Measurements from ENCODE around the gene ZSWIM6.
"Not testable (repeated sequence)": the region's sequence is repeated elsewhere in the genome, so short reads cannot be mapped to it uniquely, and the experiment has no call there.

ZSWIM6 gene

DNA sequence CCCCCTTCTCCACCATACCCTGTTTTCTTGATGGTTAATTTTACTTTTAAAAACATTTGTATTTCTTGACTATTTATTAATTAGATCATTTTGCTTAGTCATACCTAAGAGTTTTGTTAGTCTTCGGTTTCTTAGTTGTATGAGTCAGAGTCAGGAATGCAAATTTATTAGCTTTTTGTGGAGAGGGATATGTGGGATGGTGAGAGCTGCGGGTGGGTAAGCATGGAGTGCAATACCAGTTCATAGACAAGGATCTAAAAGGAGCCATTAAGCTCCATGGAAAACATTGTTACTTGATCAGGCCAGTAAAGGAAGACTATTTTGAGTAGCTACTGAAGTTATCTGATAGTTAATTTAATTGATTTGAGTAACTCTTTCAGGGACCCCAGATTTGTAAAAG is 77.5 kb downstream of the ZSWIM6 start:
- no peak for DNase-seq

DNA sequence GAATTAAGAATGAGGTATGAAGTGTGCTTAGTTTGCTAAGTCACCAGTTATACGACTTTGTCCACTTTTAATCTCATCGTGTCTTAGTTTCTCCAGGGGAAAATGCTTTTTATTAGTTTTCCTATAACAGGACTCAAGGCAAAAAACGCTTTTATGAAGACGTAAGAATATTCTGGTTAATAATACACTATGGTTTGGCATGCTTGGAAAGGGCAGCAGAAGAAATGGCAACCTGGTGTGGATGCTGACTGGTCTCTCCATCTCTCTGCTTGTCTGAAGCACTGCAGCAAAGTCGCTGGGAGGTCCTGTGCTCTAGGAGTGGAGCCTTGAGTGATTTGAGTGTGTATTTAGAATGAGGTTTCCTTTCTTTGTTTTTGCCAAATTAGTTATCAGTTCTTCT is 78.8 kb downstream of the ZSWIM6 start:
- DNase-seq: no peak

DNA sequence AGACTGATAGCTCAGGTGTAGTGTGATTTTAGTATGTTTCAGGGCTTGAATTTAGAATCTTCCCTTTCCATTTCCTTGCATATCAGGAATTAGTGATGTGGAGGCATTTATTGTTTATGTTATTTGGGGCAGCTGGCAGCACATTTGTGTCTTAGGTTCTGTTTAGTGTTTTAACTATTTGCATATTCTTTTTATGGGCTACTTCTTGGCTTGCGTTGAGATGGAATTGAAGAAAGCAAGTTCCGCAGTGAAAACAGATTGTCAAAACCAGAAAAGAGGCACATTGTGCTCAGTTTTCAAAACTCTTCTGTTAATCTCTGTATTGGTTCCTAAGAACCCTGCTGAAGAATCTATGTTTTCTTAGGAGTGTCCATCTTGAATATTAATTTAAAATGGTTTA is 80.3 kb downstream of the ZSWIM6 start:
- no peak for DNase-seq

DNA sequence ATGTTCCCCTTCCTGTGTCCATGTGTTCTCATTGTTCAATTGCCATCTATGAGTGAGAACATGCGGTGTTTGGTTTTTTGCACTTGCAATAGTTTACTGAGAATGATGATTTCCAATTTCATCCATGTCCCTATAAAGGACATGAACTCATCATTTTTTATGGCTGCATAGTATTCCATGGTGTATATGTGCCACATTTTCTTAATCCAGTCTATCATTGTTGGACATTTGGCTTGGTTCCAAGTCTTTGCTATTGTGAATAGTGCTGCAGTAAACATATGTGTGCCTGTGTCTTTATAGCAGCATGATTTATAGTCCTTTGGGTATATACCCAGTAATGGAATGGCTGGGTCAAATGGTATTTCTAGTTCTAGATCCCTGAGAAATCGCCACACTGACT is 81.1 kb downstream of the ZSWIM6 start:
- not testable (repeated sequence) for DNase-seq

DNA sequence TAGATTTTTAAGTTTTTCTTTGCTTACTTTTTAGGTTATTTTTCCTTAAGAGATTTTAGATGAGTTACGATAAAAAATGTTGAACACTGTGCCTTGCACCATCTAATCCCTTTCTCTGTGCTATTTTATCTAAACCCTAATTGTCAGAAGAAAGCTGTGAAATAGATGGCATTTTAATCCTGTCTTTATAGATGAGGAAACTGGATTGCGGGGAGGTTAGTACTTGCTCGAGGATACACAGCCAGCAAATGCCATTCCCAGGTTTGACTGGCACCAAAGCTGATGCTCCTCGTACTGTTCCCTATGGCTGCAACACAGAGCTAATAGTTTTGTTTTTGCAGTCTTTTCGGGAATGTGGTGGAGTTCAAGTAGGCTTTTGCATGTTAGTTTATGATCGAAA is 82.7 kb downstream of the ZSWIM6 start:
- no peak for DNase-seq

DNA sequence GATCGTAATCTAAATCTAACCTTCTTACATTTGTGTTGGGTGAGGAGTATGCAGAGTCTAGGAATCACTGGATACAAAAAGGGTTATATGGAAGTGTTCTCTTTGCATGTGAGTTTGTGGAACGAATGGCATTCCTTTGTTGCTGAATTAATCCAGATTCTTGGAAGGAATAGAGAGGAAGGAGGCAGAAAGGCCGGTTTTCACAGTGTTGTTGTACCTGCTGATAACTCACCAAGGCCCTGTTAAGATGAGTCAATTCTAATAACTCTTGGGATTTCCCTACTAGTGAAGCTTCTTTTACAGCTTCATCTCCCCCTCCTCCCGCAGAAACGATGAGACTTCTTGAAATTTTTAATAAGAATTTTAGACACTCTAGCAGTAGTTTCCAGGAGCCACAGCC is 84.0 kb downstream of the ZSWIM6 start:
- DNase-seq: no peak

DNA sequence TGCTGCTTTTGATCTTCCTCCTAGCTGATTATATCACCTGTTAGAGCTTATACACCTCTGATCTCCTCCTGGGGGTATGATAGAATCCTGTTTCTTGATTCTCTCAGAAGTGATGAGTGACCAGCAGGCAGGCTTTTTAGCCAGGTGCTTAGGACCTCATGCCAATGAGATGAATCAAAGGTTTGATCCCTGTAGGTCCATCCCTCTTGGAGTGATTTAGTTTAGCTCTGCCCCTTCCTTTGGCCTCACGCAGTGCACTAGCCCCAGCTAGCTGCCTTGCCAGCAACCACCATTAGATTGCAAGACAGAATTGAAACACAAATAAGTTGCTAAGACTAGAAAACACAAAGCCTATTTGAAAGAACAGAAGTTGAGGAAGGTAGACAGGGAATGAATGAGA is 84.4 kb downstream of the ZSWIM6 start:
- no peak for DNase-seq

DNA sequence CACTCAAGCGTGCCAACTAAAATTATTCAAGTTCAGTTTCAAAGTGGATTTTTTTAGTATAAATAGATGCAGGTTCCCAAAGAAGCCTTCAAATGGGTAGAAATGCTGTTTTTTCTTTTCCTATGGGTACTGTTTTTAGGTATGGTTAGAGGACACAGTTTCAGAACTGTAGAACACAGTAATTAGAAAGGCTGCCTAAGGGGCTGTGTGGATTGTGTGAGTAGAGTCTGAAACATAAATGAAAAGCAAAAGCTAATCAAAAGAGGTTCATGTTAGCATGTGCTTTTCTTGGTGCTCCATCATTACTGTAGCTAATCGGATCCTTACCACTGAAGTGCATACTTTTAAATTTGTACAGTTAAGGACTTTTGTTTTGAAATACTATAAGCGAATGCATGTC is 85.3 kb downstream of the ZSWIM6 start:
- DNase-seq: no peak

DNA sequence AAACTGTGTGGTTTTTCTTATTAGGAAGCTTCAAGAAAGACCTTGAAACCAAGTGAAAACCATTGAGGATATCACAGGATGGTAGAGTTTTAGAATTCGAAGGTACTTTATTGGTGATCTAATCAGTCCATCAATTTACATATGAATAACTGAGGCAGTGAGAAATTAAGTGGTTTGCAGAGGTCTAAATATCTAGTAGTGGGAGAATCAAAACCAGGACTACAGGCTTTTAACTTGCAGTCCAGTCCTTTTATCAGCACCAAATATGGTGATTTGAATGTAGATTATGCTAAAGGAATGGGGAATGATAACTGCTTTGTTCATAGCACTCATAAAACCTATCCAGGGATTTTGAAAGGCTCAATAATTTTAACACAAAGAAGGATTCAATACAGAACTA is 85.8 kb downstream of the ZSWIM6 start:
- no peak for DNase-seq

DNA sequence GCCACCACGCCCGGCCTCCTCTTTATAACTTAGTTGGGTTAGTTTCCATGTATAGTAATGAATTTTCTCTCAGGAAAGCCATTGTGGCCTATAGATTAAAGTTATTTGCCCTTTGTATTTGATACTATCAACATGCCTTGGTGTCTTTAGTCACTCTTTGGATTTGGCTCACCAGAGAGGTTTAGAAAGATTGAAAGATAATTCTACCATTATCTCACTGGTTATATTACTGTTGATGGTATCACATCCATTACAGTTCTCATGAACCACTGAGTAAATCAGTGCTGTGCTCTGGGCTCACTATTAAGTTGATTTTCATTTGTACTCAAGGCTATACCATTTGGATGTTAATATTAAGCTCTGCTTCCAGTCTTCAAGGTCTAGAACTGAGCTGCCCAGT is 87.0 kb downstream of the ZSWIM6 start:
- DNase-seq: no peak

DNA sequence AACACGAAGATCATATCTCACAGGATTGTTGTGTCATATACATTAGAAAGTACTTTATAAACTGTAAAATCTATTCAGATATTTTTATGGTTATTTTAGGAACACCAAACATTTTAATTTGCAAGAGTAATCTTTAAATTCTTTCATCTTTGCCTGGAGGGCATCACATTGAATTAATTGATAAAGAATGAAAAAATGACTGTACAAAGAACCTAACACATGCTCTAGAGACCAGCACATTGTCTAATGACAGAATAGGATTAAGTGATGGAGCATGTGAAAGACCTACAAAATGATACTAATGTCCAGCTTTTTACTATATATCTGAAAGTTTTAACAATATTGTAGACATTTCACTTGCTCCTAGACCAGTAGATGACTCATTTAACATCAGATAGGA is 88.0 kb downstream of the ZSWIM6 start:
- no peak for DNase-seq

DNA sequence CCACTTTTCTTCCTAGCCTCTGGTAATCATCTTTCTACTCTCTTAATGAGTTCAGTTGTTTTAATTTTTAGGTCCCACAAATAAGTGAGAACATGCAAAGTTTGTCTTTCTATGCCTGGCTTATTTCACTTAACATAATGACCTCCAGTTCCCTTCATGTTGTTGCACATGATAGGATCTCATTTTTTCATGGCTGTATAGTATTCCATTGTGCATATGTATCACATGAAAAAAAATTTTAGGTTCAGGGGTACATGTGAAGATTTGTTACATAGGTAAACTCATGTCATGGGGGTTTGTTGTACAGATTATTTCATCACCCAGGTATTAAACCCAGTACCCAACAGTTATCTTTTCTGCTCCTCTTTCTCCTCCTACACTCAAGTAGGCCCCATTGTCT is 89.2 kb downstream of the ZSWIM6 start:
- DNase-seq: not testable (repeated sequence)

DNA sequence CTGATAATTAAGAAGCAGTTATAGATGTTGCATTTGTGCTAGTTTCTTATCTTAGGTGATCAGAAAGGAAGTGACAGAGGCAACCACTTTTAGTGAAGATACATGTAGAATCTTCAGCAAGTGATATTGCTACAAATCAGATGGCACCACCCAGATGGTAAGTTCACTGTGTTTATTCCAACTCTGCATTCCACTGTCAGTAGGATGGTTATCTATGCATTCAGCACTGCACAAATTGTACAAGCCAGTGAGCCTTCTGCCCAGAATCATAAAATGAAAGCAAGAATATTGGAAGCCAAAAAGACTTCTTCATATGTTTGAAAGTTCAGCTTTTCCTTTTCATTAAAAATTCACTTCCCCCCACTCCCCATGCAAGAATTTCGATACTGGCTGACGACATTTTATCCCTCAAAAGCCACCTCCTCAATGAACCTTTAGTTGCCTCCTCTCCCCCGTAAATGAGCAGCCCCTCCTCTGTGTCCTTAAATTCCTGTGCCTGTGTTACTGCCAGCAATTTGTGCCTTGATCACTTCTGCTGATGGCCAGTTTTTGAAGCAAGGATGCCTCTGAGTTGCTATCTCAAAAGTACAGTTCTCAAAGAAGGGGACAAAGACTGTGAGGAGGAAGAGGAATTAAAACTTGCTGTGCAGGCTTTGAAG is 91.6 kb downstream of the ZSWIM6 start:
- no peak for DNase-seq

DNA sequence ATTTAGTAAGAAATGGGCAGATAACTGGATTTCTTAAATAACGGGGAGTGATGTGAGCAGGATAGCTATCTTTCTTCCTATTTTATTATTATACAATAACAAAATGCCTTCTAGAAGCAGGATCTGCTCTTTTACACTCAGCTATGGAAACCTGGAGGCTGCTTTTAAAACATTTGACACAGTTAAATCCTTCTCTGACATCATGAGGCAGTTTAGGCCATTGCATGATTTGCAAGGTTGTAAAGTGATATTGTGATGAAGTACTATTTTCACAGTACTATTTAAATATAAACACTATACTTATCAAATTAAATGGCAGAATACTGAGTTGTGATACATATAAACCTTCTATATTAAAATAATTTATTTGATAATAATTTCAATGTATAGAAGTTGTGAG is 93.9 kb downstream of the ZSWIM6 start:
- no peak for DNase-seq

DNA sequence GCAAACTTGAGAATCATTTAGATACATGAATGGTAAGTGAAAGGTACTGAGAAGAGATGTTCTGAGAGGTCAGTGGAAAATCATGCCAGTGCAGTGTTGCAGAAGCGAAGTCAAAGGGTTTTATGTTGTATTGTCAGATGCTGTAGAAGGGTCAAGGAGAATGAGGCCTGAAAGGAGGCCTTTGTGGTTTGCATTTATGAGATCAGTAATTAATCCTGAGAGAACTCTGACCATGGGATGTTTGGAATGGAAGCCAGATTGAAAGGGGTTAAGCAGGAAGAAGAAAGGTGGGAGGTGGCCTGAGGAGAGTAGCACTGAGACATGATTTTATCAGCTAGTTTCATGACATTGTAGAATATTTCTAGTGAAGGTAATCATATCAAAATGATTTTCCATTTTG is 97.8 kb downstream of the ZSWIM6 start:
- DNase-seq: no peak

DNA sequence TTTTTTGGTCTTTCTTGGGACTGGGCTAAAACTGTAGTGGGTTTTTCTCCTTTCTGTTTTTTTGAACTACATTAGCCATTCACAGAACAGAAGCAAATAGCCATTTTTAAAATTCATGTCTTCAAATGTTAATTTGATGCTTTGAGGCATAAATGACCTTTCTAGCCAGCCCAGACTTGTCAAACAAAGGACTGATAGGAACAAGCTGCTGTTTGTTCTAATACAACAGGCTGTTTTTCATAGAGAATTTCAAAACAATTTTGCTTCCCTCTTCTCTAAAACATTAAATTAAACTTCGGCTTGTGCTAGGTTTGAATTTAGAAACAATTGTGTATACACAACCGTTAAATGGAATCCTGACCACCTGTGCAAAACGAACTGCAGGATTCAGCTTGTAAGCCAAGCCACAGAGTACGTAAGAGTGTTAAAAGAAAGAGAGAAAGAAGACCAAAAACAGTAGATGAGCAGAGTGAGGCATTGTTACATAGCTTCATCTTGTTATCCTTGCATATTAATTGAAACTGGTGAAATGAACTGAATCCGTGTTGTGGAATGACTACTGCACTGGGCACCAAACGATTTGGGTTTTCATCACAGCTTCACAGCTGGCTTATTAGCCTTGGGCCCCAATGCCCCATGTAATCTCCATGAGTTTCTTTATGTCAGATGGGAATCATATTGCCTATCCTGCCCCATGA is 100.0 kb downstream of the ZSWIM6 start:
- DNase-seq: no peak

DNA sequence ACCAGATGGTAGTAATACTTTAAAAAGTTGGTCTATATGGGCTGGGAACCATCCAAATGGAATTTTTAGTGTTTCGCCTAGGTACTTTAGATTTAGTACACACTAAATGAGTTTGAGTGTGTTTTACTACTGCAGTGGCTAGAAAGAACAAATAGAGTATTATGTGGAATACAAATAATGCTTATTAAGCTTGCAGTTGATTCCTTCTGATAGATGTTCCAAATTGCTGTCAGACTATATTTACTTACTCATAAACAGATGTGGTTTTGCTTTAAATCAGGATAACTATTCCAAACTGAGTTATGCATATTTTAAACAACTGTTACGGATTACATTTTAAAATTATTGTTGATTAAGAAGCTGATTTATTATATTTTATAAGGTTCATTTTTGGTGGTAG is 103.3 kb downstream of the ZSWIM6 start:
- no peak for DNase-seq

DNA sequence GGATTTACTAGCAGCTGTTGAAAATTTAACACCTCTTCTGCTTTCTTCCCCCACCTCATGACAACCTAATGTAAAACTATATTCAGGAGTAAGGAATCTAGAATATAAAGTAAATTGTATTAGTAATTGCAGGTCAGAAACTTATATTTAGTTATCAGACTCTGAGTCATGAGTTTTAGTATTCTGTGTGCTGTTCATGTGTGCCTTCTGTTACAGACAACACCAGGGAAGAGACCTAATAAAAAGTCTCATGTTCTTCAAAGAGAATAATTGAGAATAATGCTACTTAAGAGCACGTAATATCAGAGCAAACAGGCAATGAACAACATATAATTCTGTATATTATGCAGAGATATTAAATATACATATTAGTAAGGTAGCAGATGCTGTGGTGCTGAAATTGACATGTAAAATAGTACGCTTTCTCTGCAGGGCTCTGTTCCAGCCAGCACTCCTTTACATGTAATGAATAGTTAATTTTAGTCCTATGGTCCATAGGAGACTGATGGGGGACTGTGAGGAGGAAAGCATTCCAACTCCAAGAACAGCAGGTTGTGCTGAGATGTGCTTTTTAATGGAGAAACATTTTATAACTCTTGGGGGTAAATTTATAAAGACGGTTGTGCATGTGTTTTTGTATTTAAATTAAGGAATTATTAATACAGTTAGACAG is 106.4 kb downstream of the ZSWIM6 start:
- DNase-seq: no peak

DNA sequence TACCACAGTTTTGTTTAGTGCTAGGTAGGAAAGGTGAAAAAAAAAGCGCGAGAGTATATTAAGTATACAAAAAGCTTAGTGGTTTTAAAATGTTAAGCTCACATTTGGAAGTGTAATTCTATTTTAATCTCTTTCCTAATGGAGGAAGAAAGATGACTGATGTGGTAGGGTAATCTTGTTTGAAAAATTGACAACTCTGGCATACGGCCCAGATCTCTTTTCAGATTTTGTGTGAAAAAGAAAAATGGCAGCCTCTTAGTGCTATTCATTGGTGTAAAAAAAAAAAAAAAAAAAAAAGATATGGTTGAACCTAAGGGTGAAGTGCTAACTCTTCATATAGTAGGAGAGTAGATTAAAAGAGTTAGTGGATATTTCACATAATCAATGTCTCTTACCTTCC is 108.0 kb downstream of the ZSWIM6 start:
- DNase-seq: no peak

DNA sequence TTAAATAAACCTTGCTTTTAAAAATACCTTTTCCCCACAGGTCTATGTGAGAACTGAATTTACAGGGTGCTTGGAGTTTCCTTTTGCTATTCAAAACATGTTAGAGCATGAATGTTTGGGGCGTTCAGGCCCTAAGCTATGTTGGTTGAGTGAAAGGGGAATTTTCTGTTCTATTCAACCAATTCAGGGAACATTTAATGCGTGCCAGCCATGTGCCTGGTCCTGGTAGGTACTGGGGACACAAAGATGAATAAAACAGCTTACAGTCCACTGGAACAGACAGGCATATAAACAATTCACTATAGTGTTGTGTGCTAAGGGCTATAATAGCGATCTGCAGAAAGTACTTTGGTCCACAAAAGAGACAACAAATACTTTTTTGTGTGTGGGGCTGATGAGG is 108.5 kb downstream of the ZSWIM6 start:
- no peak for DNase-seq

DNA sequence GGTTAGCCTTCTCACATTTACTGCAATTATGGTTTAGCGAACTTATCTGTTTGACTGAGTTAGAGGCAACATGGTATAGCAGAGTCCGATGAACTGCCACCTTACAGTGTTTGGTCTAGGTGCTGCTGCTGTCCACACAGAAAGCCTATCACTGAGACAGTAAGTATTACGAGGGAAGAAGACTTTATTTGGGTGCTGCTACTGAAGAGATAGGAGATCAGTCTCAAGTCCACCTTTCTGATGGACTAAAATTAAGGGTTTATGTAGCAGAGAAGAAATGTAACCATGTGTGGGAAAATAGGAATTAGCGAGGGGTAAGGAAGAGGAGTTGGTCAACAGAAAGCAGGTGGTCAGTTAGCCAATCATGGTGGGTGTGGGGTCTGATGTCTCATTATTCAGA is 109.7 kb downstream of the ZSWIM6 start:
- no peak for DNase-seq

DNA sequence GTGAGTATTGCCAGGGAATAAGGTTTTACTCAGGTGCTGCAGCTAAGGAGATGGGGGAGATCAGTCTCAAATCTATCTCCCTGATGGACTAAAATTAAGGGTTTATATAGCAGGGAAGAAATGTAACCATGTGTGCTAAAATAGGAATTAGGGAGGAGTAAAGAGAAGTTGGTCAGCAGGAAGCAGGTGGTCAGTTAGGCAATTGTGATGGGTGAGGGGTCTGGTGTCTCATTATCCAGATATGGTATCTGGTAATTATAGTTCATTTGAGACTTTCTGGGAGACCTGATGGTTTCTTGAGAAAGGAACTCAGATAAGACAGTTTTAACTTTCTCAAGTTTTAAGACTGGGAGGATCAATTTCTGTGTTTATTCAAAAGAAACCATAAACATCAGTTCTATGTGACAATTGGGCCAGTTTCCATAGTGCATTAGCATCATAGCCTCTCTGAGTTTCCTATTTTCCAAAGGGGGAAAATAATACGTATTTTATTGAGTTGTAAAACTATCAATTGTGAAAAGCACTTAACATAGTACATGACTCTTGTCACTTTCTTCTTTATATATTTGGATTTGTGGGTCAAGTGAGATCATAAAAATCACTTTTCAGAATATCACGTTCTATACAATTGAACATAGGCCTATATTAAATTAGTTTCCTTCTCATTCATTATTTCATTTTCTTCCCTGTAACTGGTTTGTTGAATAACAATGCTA is 115.9 kb downstream of the ZSWIM6 start:
- no peak for DNase-seq

DNA sequence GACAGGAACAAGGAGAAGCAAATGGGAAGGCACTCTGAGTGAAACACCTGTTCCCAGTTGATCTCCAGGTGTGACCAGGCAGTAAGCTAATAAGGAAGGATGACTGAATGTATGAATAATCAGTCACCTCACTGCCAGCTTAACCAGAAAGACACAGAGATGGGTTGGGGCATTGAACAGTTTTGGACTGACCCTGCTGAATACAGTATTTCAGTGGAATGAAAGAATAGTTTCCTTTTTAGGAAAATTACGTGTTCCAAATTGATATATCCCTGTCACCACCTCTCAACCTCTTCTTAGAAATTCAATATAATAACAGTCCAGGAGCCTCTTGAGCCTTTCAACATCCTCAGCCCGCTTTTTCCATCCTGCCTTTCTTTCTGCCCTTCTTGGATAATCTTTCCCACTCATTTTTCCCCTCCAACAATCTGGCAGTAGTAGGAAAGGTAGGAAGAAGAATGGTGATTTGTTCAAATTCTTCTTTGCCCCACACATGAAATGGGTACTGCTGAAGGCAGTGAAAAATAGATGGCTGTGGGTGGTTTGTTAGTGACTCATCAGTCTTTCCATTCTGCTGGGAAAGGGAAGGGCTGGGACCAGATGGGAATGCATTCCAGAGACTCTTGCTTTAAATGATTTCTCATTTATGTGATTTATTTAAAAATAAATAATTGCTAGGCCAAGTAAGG is 117.9 kb downstream of the ZSWIM6 start:
- no peak for DNase-seq

Data from stimulated activated CD4-positive, alpha-beta T cell treated with anti-CD3 and anti-CD28 coated beads, Interleukin-4, amount 100 ng/mL, for 24 hours (primary cell).